Measurements from ENCODE around the gene POLE.

Gene POLE

DNA sequence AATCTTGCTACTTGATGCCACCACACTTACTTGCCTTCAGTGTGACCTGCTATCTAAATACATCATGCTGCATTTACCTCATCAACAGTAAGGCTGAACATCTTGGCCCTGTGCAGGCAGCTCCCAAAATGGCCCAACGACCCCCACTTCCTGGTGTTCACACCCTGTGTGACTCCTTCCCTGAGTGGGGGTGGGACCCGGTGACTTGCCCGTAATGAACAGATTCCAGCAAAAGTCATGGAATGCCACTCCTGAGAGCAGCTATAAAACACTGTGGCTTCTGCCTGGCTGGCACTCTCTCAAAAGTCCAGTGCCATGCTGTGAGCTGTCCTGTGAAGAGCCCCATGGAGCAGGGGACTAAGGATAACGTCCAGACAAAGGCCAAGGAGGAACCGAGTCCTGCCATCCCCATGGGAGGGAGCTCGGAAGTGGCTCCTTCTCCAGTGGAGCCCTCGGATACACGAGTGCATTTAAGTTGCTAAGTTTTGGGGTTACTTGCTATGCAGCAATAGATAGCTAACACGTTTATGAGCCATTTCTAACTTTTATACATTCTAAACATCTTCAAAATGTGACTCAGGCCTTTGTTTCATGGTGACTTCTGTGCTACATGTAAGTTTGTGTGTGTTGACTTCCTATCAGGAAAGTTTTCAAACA lies 35.6 kb downstream of the POLE start:
- DNase-seq, result no peak

DNA sequence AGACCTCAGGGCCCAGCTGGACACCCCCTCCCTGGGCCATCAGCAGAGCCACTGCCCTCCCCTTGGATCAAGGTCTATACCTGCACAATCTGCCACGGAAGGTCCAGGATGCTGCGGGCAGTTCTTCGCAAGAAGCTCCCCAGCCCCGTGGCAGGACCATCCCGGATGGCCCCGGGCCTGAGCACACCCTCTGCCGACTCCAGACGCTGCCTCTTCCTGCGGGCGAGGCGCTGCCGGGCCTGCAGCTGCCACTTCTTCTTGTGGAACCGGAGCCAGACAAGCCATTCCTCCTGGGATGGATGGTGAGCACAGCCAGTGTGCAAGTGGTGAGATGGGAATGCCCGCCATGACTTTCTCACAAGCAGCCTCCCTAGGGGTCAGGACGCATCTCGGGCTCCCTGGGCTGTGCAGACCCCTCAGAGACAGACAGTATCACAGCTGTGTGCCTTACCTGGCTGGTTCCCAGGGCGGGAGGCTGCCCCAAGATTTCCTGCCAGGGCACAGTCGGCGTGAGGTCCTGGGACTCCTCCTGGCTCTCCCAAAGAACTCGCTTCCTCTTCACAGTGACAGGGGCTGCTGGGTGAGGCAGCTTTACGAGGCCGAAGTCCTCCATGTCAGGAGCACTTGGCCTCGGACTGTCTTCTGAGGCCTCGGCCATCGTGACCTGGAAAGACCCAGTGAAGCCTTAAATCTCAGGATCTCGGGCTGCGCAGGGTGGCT lies 37.8 kb downstream of the POLE start:
- DNase-seq, result no peak

DNA sequence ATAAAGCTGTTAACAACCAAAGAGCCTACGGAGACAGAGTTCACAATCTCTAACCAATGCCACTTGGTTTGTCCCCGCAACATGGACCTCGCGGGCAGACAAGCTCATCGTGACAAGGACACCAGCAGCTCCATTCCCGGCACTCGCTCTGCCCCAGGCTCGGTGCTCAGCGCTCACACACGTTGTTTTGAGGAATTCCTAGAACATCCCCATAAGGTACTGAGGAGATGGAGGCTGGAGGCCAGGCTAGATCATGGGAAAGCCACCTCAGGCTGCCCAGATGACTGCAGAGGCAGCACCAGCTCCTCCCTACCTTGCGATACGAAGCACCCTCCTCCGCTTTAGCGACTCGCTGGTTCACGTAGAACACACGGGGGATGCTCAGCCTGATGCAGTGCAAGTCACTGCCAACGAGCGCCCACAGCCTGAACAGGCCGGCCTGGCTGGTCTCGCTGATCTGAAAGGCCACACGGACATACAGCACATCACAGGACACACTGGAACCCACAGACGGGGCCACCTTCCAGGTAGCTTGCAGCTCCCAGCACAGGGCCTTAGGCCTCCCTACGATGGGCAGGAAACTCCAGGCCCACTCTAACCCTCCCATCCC lies 38.4 kb downstream of the POLE start:
- no peak for DNase-seq

DNA sequence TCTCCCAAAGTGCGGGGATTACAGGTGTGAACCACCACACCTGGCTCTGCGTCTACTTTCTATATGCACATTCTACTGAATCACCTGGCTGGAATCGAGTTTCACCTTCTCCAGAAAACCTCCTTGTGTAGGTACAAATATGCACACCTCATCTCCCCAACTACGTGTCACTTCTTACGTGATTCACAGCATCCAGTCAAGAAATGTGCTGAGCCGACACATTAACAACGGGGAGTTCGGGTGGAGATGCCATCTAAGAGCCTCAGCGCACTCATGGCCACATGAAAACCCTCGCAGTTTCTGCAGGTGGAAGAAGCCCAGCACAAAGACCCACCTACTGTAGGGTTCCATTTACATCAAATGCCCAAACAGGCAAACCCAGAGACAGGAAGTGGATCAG lies 39.3 kb downstream of the POLE start:
- DNase-seq, result no peak

DNA sequence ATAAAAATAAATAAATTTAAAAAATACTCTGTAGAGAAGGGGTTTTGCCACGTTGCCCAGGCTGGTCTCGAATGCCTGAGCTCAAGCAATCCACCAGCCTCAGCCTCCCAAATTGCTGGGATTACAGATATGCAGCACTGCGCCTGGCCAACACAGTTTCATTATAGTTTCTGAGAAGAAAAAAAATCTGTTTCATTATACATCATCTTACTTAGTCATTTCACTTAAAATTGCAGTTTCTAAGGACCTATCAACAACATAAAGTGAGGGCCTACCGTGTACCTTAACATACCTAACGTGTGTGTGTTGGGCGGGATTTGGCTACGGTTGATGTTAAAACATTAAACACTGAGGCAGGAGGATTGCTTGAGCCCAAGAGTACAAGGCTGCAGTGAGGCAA lies 40.3 kb downstream of the POLE start:
- DNase-seq, result no peak

DNA sequence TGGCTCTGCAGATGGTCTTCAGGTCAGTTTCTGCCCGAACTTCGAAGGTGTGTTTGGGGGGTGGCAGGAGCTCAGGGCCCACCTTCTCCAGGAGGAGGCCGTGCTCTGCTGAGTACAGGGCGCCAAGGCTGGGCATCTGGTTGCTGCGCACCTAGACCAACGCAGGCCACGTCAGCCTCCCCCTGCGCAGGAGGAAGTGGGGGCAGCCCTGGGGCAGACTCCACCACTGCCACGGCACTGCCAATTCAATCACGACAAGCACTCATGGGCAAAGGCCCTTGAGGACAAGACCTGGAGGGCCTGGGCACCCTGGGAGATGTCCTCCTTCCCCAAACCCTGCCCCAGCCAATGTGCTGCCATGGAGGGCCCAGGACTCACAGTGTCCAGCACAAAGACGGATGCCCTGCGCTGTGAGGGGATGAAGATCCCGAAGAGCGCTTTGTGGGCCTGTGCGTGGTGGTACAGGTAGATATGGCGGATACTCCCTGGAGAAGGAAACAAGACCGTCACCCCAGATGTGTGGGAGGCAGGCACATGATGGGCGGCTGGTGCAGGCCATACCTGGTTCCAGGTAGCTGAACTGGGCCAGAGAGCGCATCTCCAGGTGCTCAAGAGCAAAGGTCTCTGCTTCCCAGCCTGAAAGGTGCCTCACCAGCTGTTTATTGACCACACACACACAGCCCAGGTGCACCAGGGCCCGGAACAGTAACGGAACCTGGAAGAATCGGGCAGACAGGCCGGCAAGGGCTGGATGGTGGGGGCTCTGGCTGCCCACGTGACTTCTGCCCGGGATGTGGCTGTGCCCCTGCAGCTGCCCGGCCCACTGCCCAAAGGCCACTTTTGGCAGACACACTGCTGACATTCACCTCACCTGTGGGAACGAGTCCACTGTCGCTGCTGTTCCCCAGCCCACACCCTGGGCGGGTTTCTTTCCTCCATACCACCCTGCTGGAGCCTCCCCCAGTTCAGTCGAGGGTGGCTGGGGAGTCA lies 44.0 kb downstream of the POLE start:
- no peak for DNase-seq

DNA sequence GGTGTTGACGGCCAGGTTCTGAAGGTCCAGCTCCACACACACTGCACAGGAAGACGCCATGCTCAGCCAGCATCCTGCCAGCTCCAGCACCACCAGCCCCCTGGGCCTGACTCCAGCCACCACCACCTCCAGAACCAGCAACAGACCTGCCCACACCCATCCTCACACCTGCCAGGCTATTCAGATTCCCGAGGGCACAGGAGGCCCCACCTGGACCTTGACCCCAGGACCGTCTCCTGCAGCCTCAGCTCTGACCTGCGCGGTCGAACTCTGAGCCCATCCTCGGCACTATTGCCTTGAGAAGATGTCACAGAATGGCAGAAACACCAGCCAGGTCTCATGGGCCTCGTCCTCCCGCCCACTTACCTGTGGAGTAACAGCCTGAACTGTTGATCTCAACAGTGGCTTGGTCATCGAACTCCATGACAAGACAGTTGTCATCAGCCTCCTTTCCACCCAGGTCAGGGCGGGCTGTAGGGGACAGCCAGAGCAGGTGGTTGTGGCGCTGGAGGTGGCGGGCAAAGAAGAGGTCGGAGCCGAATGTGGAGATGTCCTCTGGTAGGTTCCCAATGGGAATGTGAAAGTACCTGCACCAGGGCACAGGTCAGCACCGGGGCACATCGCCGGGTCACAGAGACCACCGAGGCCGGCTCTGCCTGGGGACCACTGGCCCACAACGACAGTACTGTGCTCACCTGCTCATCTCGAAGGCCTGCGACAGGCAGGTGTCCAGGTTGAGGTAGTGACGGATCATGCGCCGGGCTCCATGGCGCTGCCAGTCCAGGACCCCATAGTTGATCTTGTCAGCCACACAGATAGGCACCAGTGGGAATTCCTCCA lies 45.1 kb downstream of the POLE start:
- DNase-seq, result no peak

DNA sequence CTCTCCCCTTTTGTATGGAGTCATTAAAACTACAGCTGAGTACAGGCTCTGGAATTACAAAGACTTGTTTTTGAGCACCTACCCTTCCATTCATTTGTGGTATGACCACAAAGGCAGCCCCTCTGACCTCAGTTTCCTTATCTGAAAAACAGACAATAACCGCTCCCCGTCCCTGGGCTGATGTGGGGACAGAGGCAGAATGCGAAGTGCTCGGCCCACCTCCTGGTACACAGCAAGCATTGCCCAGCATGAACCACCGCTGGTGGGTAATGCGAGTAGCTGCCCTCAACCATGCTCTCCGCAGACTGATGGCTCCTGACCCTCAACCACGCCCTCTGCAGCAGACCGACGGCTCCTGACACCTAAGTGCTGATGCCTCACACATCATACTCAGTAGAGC lies 46.2 kb downstream of the POLE start:
- DNase-seq, result no peak

DNA sequence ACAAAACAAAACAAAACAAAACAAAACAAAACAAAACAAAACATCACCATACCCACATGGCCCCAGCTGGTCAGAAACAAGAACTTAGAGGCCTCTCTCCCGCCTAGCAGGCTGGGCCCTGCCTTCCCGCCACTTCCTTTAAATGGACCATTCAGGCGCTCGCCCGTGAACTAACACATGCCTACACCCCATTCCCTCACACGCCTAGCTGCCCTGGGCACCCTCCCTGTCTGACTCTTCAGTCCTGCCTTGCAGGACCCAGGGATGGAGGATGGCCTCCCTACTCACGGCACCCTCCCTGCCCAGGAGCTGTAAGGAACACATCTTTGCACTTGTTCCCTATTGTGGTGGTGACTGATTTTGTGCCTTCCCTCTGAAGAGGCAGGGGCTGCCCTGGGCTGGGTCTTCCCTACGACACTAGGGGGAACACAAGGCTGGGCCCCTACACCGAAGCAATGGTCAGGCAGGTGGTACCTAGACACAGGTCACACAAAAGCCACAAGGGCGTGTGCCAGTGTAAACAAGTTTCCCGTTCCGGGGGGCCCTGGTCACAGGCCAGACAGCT lies 47.1 kb downstream of the POLE start:
- DNase-seq, result no peak

DNA sequence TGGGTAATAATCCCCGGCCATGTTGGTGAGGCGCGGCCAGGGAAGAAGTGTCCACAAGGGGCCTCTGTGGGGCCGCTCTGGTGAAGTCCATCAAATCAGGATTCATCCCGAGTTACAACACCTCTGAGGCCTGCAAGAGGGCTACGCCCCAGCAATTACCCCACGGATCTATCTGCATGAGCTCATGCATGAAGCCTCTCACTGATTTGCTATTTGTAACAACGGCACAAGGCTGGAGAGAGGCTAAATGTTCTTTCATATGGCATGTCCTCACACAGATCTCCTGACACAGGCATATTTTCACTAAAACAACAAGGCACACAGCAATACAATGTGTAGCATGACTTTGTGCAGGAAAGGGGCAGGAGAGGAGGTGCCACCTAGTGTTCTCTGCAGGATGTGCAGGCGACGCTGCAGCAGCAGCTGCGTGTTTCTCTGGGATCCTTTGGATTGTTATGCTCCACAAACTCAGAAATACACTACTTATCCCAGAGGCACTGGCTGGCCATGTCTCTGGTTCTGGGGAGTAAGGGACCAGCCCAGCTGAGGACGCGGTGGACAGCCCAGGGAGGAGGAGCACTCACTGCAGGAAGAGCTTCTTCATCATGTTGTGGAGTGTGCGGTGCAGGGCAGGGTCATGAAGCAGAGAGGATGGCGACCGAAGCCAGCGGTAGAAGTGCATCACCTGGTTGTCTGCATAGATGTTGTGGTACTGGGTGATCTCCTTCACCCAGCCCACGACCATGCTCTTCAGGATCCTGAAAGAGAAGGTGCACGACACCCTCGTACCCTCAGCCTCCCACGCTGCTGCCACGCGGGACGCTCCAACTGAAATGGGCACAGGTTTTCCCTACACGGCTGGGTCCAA lies 48.4 kb downstream of the POLE start:
- no peak for DNase-seq

DNA sequence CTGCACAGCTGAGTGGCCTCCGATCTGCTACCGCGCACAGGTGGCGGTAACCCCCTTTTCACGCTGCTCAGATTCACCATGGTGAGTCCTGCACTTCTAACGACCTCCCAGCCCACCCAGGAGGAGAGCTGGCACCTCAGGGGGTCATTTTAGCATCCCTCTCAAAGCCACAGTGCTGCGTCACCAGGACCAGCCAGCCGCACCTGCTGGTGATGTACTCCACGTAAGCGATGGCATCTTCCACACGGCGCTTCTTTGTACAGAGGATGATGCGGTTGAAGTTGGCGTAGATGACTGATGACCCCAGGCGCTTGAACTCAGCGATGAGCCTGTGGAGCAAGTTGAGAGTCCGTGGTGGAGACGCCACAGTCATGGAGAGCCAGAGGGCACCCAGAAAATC lies 49.3 kb downstream of the POLE start:
- no peak for DNase-seq

DNA sequence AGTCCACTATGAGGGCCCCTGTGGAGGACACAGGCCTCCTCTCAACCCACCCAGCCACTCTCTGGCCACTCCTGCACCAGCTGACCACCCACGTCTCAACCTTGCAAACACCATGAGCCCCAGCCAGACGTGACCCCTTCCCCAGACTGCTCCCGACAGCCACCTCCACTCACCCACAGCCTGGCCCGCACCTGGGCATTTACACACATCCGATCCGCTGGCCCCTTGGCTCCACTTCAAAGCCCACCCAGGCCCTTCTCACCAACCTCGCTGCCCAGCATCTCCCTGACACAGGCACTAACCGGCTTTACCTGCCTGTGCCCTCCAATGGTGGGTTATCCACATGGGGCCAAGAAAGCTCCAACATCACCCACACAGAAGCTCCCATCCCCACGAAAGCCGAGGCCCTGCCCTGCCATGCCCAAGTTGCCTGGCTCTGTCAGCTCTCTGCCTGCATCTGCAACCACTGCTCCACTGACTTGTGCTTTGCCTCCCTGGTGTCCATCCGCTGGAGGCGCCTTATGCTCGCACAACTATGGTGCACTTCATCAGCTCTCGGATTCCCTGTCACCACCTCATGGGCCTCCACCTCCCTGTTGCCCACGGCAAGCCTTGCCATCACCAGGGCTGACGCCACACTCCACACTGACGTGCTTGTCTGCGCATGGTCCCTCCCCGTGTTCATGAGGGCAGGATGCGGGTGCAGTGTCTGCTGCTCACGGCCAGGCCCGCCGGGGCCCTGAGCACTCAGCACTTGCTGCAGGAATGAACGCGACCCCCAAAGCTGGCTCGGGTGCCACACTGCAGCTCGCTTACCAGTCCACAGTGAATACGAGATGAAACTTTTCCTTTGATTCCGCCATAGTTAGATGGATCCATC lies 51.8 kb downstream of the POLE start:
- no peak for DNase-seq

DNA sequence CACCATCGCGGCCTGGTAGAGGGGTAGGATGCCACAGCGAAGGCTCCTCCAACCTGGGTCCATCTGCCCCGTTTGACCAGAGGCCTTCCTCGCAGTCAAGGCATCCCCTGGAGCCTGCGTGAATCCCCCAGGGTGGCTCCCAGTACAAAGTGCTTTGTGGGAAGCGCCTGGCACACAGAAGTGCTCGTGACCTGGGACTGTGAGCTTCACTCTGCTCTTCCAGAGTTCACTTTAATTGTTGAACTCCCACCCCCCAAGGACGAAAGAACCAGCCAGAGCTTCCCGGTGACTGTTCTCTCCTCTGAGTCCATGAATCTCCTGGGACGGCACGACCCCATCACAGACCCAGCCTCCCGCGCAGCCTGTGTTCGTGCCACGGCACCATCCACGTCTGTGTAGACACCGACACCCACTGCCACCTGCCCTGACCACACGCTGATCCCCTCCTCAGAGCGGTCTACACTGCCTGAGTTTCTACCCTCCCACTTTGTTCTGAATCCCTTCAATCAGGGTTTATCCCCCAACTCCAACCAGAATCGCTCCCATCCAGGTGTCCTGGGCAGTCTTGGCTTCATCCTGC lies 52.6 kb downstream of the POLE start:
- no peak for DNase-seq

DNA sequence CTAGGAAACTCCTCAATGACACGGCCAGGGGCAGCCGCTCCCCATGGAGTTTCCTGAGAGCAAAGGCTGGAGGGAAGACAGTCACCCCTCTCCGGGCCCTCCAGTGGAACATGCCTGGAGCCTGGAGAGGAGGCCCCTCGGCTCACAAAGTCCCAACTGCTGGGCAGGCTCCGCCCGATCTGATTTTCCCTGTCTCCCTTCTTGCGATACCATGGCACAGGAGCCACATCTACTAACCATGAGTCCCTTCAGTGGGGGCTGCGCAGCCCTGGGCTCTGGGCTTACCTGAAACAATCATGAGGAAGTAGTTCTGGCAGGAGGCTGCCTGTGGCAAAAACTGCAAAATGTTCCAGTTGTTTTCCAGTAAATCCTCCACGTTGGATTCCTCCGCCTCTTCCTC lies 53.2 kb downstream of the POLE start:
- DNase-seq, result no peak

DNA sequence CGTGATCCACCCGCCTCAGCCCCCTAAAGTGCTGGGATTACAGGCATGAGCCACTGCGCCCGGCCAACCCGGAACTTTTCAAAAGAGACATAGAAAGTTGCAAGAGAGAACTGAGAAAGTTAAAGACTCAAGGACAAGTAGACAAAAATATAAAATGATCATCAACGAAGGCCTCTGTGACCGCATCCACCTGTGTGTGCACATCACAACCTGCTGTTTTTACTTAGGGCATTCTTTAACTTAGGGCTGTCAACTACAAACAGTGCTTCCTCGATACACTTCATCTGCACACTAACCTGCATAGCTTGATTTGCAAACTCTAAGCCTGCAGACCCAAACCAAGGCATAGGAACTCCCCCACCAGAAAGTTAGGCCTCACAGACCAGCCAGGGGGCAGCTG lies 53.7 kb downstream of the POLE start:
- DNase-seq, result no peak

DNA sequence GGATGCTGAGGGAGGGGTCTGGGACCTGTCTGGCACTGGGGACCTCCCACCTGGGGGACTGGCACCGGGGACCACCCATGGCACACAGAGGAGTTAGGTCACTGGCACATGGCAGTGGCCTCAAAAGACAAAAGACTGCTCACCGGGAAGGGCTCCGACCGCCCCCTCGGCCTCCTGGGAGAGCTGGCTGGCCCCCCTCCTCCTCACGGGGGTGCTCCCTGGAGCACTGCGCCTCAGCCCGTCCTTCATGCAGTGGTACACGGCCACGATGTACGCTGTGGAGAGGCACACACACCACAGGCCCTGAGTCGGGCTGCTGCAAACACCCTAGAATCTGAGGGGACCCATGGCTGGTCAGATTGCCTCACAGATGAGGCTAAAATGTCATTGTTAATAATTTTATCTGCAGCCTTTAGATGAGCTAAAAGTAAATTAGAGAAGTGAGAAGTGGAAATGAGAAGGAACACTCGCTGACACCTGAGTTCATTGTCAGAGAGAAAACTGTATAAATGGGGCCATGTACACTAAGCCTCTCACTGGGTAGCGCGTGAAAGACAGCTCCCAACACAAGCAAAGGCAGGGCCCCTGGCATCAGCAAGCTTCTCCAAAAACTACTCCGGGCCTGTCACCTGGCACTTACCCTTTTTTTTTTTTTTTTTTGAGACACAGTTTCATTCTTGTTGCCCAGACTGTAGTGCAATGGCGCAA lies 54.5 kb downstream of the POLE start:
- DNase-seq, result no peak

DNA sequence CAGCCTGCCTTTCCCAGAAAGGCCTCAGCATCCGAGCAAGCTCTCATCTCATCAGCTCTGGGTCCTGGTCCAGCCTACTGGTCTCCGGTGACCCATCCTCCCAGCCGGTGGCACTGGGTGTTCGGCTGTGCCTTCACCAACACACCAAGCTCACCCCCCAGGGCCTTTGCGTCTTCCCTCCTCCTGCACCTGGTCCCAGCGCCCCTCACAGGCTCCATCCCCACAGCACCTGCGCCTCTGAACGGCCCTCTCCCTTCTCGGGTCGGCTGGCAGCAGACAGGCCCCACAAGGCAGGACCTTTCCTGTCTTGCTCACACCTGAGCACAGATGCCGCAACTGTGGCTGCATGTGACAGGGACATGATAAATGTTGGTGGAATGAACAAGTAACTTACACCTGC lies 55.5 kb downstream of the POLE start:
- DNase-seq, result no peak

DNA sequence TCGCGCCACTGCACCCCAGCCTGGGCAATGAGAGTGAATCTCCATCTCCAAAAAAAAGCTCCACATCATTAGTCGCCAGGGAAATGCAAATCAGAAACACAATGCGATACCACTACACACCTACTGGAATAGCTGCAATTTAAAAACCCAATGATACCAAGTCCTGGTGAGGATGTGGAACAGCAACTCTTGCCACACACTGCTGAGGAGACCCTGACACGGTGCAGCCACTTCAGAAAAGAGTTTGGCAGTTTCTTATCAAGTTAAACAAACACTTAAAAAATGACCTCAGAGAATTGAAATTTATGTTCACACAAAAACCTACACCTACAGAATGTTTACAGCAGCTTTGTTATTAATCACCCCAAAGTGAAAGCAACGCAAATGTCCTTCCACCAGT lies 56.5 kb downstream of the POLE start:
- DNase-seq, result no peak

DNA sequence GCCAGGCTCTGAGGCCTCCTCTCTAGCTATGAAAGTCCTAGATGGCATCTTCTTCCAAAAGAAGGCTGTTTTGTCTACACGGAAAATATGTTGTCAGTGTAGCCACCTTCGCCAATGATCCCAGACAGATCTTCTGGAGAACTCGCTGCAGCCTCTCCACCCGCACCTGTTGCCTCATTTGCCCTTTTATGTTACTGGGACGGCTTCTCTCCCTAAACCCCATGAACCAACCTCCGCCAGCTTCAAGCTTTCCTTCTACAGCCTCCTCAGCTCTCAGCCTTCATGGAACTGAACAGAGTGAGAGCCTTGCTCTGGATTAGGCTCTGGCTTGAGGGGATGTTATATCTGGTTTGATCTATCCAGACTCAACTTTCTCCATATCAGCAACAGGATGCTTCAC lies 57.8 kb downstream of the POLE start:
- no peak for DNase-seq
